ENCODE data around the gene GRAMD4.

GRAMD4 gene

GRCh38 chr22:46598737-46599424, 21.3 kb upstream of the GRAMD4 start:
- CTCF ChIA-PET = interaction anchor here (0.9 to 1.4 kb wide), 7 partner anchors 10 to 84 kb away, joined by 3 to 5 read pairs (median 3); no protein-coding TSS in a partner anchor
- no peak for DNase-seq
- H3K27me3 ChIP-seq (replicated peaks in 2 of 5; ENCODE audit: control insufficient read depth in 4 of 5, insufficient read depth in 5 of 5, low read length in 4 of 5) = no peaks in the 10 kb centered on the region
- no peak overlapping the region for H3K4me3 ChIP-seq (ENCODE audit: control insufficient read depth in 1 of 7, extremely low read depth in 1 of 7, insufficient read depth in 4 of 7, low read depth in 2 of 7, low read length in 6 of 7)
- POLR2A ChIA-PET = no interaction called here
- H3K9me3 ChIP-seq (ENCODE audit: control extremely low read depth in 1 of 5, control insufficient read depth in 4 of 5, insufficient read depth in 2 of 5, low read depth in 1 of 5, low read length in 4 of 5) = no peaks in the 10 kb centered on the region
- H3K36me3 ChIP-seq (ENCODE audit: control insufficient read depth in 4 of 4, insufficient read depth in 4 of 4, low read length in 3 of 4) = peaks cover 0 to 8% (median 2%) of the 10 kb centered on the region in 4 experiments
- H3K27ac ChIP-seq (ENCODE audit: insufficient read depth in 1 of 2, low read depth in 1 of 2, low read length in 2 of 2, poor library complexity in 1 of 2, severe bottlenecking in 2 of 2) = no peak overlapping the region
- WGBS (ENCODE audit: insufficient coverage) = 84% methylated on average over 14 of the region's 18 CpGs
- peaks cover 5 to 76% (median 45%) of the 10 kb centered on the region in 4 experiments for H3K4me1 ChIP-seq (ENCODE audit: control extremely low read depth in 1 of 4, control insufficient read depth in 4 of 4, insufficient read depth in 4 of 4, low read length in 3 of 4)

- WGBS (ENCODE audit: insufficient coverage) = 43% methylated on average over 8 of the region's 15 CpGs
- peak in 1 of 3 donors; percentile 72 for DNase-seq
- Histone ChIP-seq H3K9me3 (ENCODE audit: control extremely low read depth in 1 of 5, control insufficient read depth in 4 of 5, insufficient read depth in 2 of 5, low read depth in 1 of 5, low read length in 4 of 5) (no peaks in the 10 kb centered on the region), H3K27ac (ENCODE audit: insufficient read depth in 1 of 2, low read depth in 1 of 2, low read length in 2 of 2, poor library complexity in 1 of 2, severe bottlenecking in 2 of 2) (no peak overlapping the region), H3K27me3 (replicated peaks in 2 of 5; ENCODE audit: control insufficient read depth in 4 of 5, insufficient read depth in 5 of 5, low read length in 4 of 5) (no peaks in the 10 kb centered on the region), H3K4me3 (ENCODE audit: control insufficient read depth in 1 of 7, extremely low read depth in 1 of 7, insufficient read depth in 4 of 7, low read depth in 2 of 7, low read length in 6 of 7) (no peak overlapping the region), H3K36me3 (ENCODE audit: control insufficient read depth in 4 of 4, insufficient read depth in 4 of 4, low read length in 3 of 4) (peaks cover 0 to 8% (median 2%) of the 10 kb centered on the region in 4 experiments), H3K4me1 (ENCODE audit: control extremely low read depth in 1 of 4, control insufficient read depth in 4 of 4, insufficient read depth in 4 of 4, low read length in 3 of 4) (peaks cover 5 to 69% (median 46%) of the 10 kb centered on the region in 4 experiments)
- ChIA-PET CTCF (interaction anchor here (1.3 to 1.4 kb wide), 2 partner anchors 12 to 37 kb away, joined by 3 to 5 read pairs; no protein-coding TSS in a partner anchor), POLR2A (no interaction called here)
Observed at GRCh38 chr22:46600273-46600796, 19.9 kb upstream of the GRAMD4 start.

- 55% methylated on average over 10 of the region's 15 CpGs for WGBS (ENCODE audit: insufficient coverage)
- Histone ChIP-seq H3K27me3 (replicated peaks in 2 of 5; ENCODE audit: control insufficient read depth in 4 of 5, insufficient read depth in 5 of 5, low read length in 4 of 5) (no peaks in the 10 kb centered on the region), H3K4me1 (ENCODE audit: control extremely low read depth in 1 of 4, control insufficient read depth in 4 of 4, insufficient read depth in 4 of 4, low read length in 3 of 4) (peaks cover 5 to 66% (median 46%) of the 10 kb centered on the region in 4 experiments), H3K4me3 (ENCODE audit: control insufficient read depth in 1 of 7, extremely low read depth in 1 of 7, insufficient read depth in 4 of 7, low read depth in 2 of 7, low read length in 6 of 7) (no peak overlapping the region), H3K27ac (ENCODE audit: insufficient read depth in 1 of 2, low read depth in 1 of 2, low read length in 2 of 2, poor library complexity in 1 of 2, severe bottlenecking in 2 of 2) (no peak overlapping the region), H3K36me3 (ENCODE audit: control insufficient read depth in 4 of 4, insufficient read depth in 4 of 4, low read length in 3 of 4) (peaks cover 0 to 8% (median 0%) of the 10 kb centered on the region in 4 experiments), H3K9me3 (ENCODE audit: control extremely low read depth in 1 of 5, control insufficient read depth in 4 of 5, insufficient read depth in 2 of 5, low read depth in 1 of 5, low read length in 4 of 5) (no peaks in the 10 kb centered on the region)
- peak in 1 of 3 donors; percentile 57 for DNase-seq
- ChIA-PET POLR2A (no interaction called here), CTCF (interaction anchor here (1.2 kb wide), 1 partner anchor 38 kb away, joined by 3 read pairs; no protein-coding TSS in a partner anchor)
Observed at GRCh38 chr22:46602025-46602424, 18.2 kb upstream of the GRAMD4 start.

- peak overlapping the region in 3 of 7 experiments; percentile 21 to 61 (median 59) for H3K4me3 ChIP-seq (ENCODE audit: control insufficient read depth in 1 of 7, extremely low read depth in 1 of 7, insufficient read depth in 4 of 7, low read depth in 2 of 7, low read length in 6 of 7)
- WGBS (ENCODE audit: insufficient coverage) = 4% methylated on average over 5 of the region's 8 CpGs
- DNase-seq = peak; percentile 88 to 96 (median 93)
Observed at GRCh38 chr22:46604306-46604690, 15.9 kb upstream of the GRAMD4 start.

GRCh38 chr22:46605117-46605516, 15.1 kb upstream of the GRAMD4 start:
- Histone ChIP-seq H3K27me3 (replicated peaks in 2 of 5; ENCODE audit: control insufficient read depth in 4 of 5, insufficient read depth in 5 of 5, low read length in 4 of 5) (no peaks in the 10 kb centered on the region), H3K27ac (ENCODE audit: insufficient read depth in 1 of 2, low read depth in 1 of 2, low read length in 2 of 2, poor library complexity in 1 of 2, severe bottlenecking in 2 of 2) (no peak overlapping the region), H3K4me1 (ENCODE audit: control extremely low read depth in 1 of 4, control insufficient read depth in 4 of 4, insufficient read depth in 4 of 4, low read length in 3 of 4) (peaks cover 5 to 75% (median 43%) of the 10 kb centered on the region in 4 experiments), H3K4me3 (ENCODE audit: control insufficient read depth in 1 of 7, extremely low read depth in 1 of 7, insufficient read depth in 4 of 7, low read depth in 2 of 7, low read length in 6 of 7) (no peak overlapping the region), H3K36me3 (ENCODE audit: control insufficient read depth in 4 of 4, insufficient read depth in 4 of 4, low read length in 3 of 4) (peaks cover 0 to 7% (median 0%) of the 10 kb centered on the region in 4 experiments), H3K9me3 (ENCODE audit: control extremely low read depth in 1 of 5, control insufficient read depth in 4 of 5, insufficient read depth in 2 of 5, low read depth in 1 of 5, low read length in 4 of 5) (no peaks in the 10 kb centered on the region)
- CTCF ChIA-PET = no interaction called here
- POLR2A ChIA-PET = no interaction called here
- no peak for DNase-seq
- 96% methylated on average over 6 of the region's 6 CpGs for WGBS (ENCODE audit: insufficient coverage)

More at GRCh38 chr22:46604306-46604690, 15.9 kb upstream of the GRAMD4 start:
- Histone ChIP-seq H3K36me3 (ENCODE audit: control insufficient read depth in 4 of 4, insufficient read depth in 4 of 4, low read length in 3 of 4) (peaks cover 0 to 10% (median 0%) of the 10 kb centered on the region in 4 experiments), H3K27me3 (replicated peaks in 2 of 5; ENCODE audit: control insufficient read depth in 4 of 5, insufficient read depth in 5 of 5, low read length in 4 of 5) (no peaks in the 10 kb centered on the region), H3K27ac (ENCODE audit: insufficient read depth in 1 of 2, low read depth in 1 of 2, low read length in 2 of 2, poor library complexity in 1 of 2, severe bottlenecking in 2 of 2) (peak overlapping the region; percentile 73 to 91), H3K4me1 (ENCODE audit: control extremely low read depth in 1 of 4, control insufficient read depth in 4 of 4, insufficient read depth in 4 of 4, low read length in 3 of 4) (peaks cover 5 to 75% (median 41%) of the 10 kb centered on the region in 4 experiments), H3K9me3 (ENCODE audit: control extremely low read depth in 1 of 5, control insufficient read depth in 4 of 5, insufficient read depth in 2 of 5, low read depth in 1 of 5, low read length in 4 of 5) (no peaks in the 10 kb centered on the region)
- ChIA-PET CTCF (no interaction called here), POLR2A (no interaction called here)

- Histone ChIP-seq H3K36me3 (ENCODE audit: control insufficient read depth in 4 of 4, insufficient read depth in 4 of 4, low read length in 3 of 4) (peaks cover 0 to 5% (median 0%) of the 10 kb centered on the region in 4 experiments), H3K9me3 (ENCODE audit: control extremely low read depth in 1 of 5, control insufficient read depth in 4 of 5, insufficient read depth in 2 of 5, low read depth in 1 of 5, low read length in 4 of 5) (no peaks in the 10 kb centered on the region), H3K27me3 (replicated peaks in 2 of 5; ENCODE audit: control insufficient read depth in 4 of 5, insufficient read depth in 5 of 5, low read length in 4 of 5) (no peaks in the 10 kb centered on the region), H3K27ac (ENCODE audit: insufficient read depth in 1 of 2, low read depth in 1 of 2, low read length in 2 of 2, poor library complexity in 1 of 2, severe bottlenecking in 2 of 2) (no peak overlapping the region), H3K4me3 (ENCODE audit: control insufficient read depth in 1 of 7, extremely low read depth in 1 of 7, insufficient read depth in 4 of 7, low read depth in 2 of 7, low read length in 6 of 7) (no peak overlapping the region), H3K4me1 (ENCODE audit: control extremely low read depth in 1 of 4, control insufficient read depth in 4 of 4, insufficient read depth in 4 of 4, low read length in 3 of 4) (peaks cover 4 to 71% (median 42%) of the 10 kb centered on the region in 4 experiments)
- CTCF ChIA-PET = no interaction called here
- POLR2A ChIA-PET = no interaction called here
- 80% methylated on average over 7 of the region's 9 CpGs for WGBS (ENCODE audit: insufficient coverage)
- no peak for DNase-seq
Observed at GRCh38 chr22:46606886-46607285, 13.3 kb upstream of the GRAMD4 start.
